IPS-18a (cell line): ENCODE results near the gene TMEM269.
"Not testable (repeated sequence)": the region's sequence is repeated elsewhere in the genome, so short reads cannot be mapped to it uniquely, and the experiment has no call there.

ENCODE experiments used
- H3K27ac ChIP-seq: one replicate; pipeline ENCODE4 v1.5.1; 2013; ENCODE audit warnings: low read length
- H3K27me3 ChIP-seq: one replicate; pipeline ENCODE4 v1.6.1; 2013; ENCODE audit warnings: mild to moderate bottlenecking, low read length; ENCODE audit not compliant: control insufficient read depth, insufficient read depth
- H3K36me3 ChIP-seq: one replicate; pipeline ENCODE4 v1.6.1; 2013; ENCODE audit warnings: low read depth, low read length; ENCODE audit not compliant: control insufficient read depth
- H3K4me1 ChIP-seq: one replicate; pipeline ENCODE4 v1.6.1; 2013; ENCODE audit warnings: low read depth, low read length; ENCODE audit not compliant: control insufficient read depth
- H3K4me3 ChIP-seq: one replicate; pipeline ENCODE4 v1.5.1; 2013; ENCODE audit warnings: low read length
- H3K9ac ChIP-seq: one replicate; pipeline ENCODE4 v1.6.1; 2013; ENCODE audit warnings: mild to moderate bottlenecking, low read length, moderate library complexity
- H3K9me3 ChIP-seq: one replicate; pipeline ENCODE4 v1.6.1; 2013; ENCODE audit warnings: low read depth, low read length; ENCODE audit not compliant: control insufficient read depth

Gene TMEM269

DNA sequence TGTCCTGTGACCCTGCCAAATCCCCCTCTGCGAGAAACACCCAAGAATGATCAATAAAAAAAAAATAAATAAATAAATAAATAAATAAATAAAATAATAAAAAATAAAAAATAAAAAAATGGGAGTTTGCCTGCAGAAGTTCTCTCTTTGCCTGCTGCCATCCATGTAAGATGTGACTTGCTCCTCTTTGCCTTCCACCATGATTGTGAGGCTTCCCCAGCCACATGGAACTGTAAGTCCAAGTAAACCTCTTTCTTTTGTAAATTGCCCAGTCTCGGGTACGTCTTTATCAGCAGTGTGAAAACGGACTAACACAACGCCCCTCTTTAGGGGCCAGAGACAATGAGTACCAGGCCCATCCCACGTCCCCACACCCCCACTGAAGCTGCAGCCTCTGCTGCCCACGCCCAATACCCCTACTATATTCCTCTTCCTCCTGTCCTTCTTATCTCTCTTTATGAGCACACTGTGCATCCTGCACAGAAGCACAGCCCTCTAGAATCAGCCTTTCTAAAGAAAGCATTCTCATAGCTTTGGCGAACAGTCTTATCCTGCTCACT, 33.2 kb upstream of the TMEM269 start:
- not testable (repeated sequence) for H3K4me1 ChIP-seq, H3K9ac ChIP-seq, H3K27ac ChIP-seq, H3K27me3 ChIP-seq, H3K9me3 ChIP-seq, H3K4me3 ChIP-seq
- peaks cover 66% of the 10 kb centered on the region for H3K36me3 ChIP-seq

GRCh38 chr1:42752284-42752683, 32.5 kb upstream of the TMEM269 start:
- no peak overlapping the region for H3K4me3 ChIP-seq
- peaks cover 66% of the 10 kb centered on the region for H3K36me3 ChIP-seq
- no peak overlapping the region for H3K9ac ChIP-seq
- H3K27me3 ChIP-seq = no peaks in the 10 kb centered on the region
- H3K27ac ChIP-seq = no peak overlapping the region
- H3K4me1 ChIP-seq = no peaks in the 10 kb centered on the region
- H3K9me3 ChIP-seq = no peaks in the 10 kb centered on the region

- H3K9ac ChIP-seq = no peak overlapping the region
- H3K4me3 ChIP-seq = no peak overlapping the region
- no peaks in the 10 kb centered on the region for H3K9me3 ChIP-seq
- H3K27me3 ChIP-seq = no peaks in the 10 kb centered on the region
- no peaks in the 10 kb centered on the region for H3K4me1 ChIP-seq
- H3K36me3 ChIP-seq = peaks cover 73% of the 10 kb centered on the region
- no peak overlapping the region for H3K27ac ChIP-seq
Measured at GRCh38 chr1:42753070-42753469, 31.7 kb upstream of the TMEM269 start.

GRCh38 chr1:42756956-42757891, 27.6 kb upstream of the TMEM269 start:
- no peaks in the 10 kb centered on the region for H3K9me3 ChIP-seq
- H3K4me1 ChIP-seq = no peaks in the 10 kb centered on the region
- H3K27me3 ChIP-seq = no peaks in the 10 kb centered on the region
- no peak overlapping the region for H3K9ac ChIP-seq
- no peak overlapping the region for H3K27ac ChIP-seq
- peaks cover 58% of the 10 kb centered on the region for H3K36me3 ChIP-seq
- no peak overlapping the region for H3K4me3 ChIP-seq

DNA sequence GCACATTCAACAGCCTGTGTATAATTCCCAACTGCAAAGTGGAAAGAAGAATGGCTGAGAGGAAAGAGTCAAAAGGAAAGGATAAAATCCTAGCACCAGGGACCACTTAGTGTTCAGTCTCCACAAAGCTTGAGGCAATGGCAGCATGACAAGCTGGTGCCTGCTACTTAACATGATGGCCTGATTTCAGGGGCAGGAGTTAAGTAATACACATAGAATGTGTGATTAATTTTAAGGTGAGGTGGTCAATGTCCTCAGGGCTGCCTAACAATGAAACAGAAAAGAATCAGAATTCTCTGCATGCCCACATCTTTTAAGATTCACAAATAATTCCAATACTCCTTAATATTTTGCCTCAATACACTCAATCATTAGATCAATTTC, 26.9 kb upstream of the TMEM269 start:
- Histone ChIP-seq H3K9ac (no peak overlapping the region), H3K27ac (no peak overlapping the region), H3K4me3 (no peak overlapping the region), H3K4me1 (no peaks in the 10 kb centered on the region), H3K27me3 (no peaks in the 10 kb centered on the region), H3K36me3 (peaks cover 51% of the 10 kb centered on the region), H3K9me3 (no peaks in the 10 kb centered on the region)

GRCh38 chr1:42758641-42759040, 26.1 kb upstream of the TMEM269 start:
- Histone ChIP-seq H3K9me3 (no peaks in the 10 kb centered on the region), H3K4me3 (no peak overlapping the region), H3K27me3 (no peaks in the 10 kb centered on the region), H3K4me1 (no peaks in the 10 kb centered on the region), H3K27ac (no peak overlapping the region), H3K36me3 (peaks cover 45% of the 10 kb centered on the region), H3K9ac (no peak overlapping the region)

DNA sequence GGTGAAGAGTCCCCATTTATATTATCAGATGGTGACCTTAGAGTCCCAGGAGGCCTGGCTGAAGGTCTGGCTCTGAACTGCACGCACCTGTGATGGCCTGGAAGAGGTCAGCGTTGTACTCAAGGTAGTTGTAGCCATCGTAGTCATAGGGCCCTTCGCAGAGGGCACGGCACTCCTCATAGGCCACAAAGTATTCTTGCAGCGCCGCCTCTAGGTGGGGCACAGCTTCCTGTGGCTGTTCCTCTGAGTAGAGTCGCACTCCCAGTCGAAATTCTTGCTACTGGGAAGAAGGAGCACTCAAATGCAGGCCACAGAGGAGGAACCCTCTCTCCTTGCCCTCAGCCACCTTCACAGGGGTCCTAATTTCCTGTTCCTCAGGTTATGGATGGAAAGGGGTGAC, 25.7 kb upstream of the TMEM269 start:
- H3K9me3 ChIP-seq = no peaks in the 10 kb centered on the region
- H3K4me1 ChIP-seq = no peaks in the 10 kb centered on the region
- H3K27me3 ChIP-seq = no peaks in the 10 kb centered on the region
- H3K9ac ChIP-seq = no peak overlapping the region
- peaks cover 42% of the 10 kb centered on the region for H3K36me3 ChIP-seq
- no peak overlapping the region for H3K27ac ChIP-seq
- H3K4me3 ChIP-seq = no peak overlapping the region

DNA sequence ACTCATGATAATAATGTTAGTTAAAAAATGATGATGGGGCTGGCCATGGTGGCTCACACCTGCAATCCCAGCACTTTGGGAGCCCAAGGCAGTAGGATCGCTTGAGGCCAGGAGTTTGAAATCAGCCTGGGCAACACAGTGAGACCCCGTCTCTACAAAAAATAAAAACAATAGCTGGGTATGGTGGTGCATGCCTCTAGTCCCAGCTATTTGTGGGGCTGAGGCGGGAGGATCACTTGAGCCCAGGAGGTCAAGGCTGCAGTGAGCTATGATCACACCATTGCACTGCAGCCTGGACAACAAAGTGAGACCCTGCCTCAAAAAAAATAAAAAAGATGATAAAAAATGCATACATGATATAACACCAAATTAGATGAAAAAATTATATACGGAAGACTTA, 23.2 kb upstream of the TMEM269 start:
- Histone ChIP-seq H3K36me3 (peaks cover 19% of the 10 kb centered on the region), H3K4me1 (peaks cover 12% of the 10 kb centered on the region), H3K9ac (no peak overlapping the region), H3K9me3 (no peaks in the 10 kb centered on the region), H3K27me3 (no peaks in the 10 kb centered on the region), H3K4me3 (no peak overlapping the region), H3K27ac (no peak overlapping the region)

DNA sequence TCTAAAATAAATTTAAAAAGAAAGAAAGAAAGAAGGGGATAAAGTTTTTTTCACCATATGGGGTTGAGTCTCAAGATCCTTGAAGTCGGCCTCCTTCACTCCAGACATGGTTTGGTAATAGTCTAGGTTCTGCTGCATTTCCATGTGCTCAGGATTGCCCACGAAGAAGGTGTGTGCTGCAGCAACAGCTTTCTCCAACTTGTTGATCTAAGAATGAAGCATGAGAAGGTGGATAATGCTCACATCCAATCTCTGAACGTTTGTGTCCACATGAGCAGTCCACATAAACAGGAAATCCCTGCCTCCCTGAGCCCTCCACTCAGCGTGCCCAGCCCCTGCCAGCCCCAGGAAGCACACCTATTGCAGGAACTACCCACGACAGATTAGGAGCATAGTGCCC, 22.5 kb upstream of the TMEM269 start:
- Histone ChIP-seq H3K4me3 (no peak overlapping the region), H3K4me1 (peaks cover 12% of the 10 kb centered on the region), H3K9ac (no peak overlapping the region), H3K27me3 (no peaks in the 10 kb centered on the region), H3K36me3 (peaks cover 17% of the 10 kb centered on the region), H3K27ac (no peak overlapping the region), H3K9me3 (no peaks in the 10 kb centered on the region)

GRCh38 chr1:42765269-42765668, 19.5 kb upstream of the TMEM269 start:
- H3K4me1 ChIP-seq = peaks cover 18% of the 10 kb centered on the region
- H3K36me3 ChIP-seq = no peaks in the 10 kb centered on the region
- peak overlapping the region; percentile 49 for H3K9ac ChIP-seq
- H3K27ac ChIP-seq = no peak overlapping the region
- H3K4me3 ChIP-seq = peak overlapping the region; percentile 91
- no peaks in the 10 kb centered on the region for H3K9me3 ChIP-seq
- no peaks in the 10 kb centered on the region for H3K27me3 ChIP-seq

- Histone ChIP-seq H3K9me3 (no peaks in the 10 kb centered on the region), H3K27me3 (no peaks in the 10 kb centered on the region), H3K9ac (peak overlapping the region; percentile 68), H3K4me1 (peaks cover 18% of the 10 kb centered on the region), H3K36me3 (no peaks in the 10 kb centered on the region), H3K4me3 (peak overlapping the region; percentile 91), H3K27ac (no peak overlapping the region)
Measured at GRCh38 chr1:42765832-42766740, 18.7 kb upstream of the TMEM269 start.
